Body of pancreas (tissue), 4 donors: Measurements from ENCODE around the gene CTTNBP2NL.

Source experiments
- POLR2A ChIP-seq, 3 donors: fragments of 450-650 bp; IDR thresholded peaks; one replicate each; pipeline ENCODE4 v1.6.1; 2016; ENCODE audit warnings: antibody characterized with exemption in 3 of 3, mild to moderate bottlenecking in 2 of 3
- TF ChIP-seq, protein P1 (sequence below), 7 experiments: fragments of 450-650 bp in 4 of 7; fragments of 200-600 bp in 3 of 7; sonication (generic) in 3 of 7; IDR thresholded peaks; one replicate each; pipeline ENCODE4 v1.5.1; 2016 to 2019; ENCODE audit warnings: antibody characterized with exemption in 7 of 7

DNA sequence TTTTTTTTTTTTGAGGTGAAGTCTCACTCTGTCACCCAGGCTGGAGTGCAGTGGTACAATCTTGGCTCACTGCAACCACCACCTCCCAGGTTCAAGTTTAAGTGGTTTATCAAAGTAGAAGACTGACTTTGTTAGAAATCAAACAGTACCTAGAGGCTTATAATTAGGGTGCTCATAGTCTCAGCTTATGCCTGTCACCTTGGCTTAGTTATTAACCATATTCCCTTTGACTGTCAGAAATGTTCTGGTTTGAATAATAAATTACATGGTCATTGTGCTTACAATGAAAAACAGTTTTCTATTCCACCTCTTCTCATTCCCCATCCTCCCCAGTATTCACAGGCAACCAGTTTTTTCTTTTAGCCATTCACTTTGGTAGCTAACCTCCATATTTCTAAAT lies 54.8 kb downstream of the CTTNBP2NL start:
- TF ChIP-seq, protein P1, sequence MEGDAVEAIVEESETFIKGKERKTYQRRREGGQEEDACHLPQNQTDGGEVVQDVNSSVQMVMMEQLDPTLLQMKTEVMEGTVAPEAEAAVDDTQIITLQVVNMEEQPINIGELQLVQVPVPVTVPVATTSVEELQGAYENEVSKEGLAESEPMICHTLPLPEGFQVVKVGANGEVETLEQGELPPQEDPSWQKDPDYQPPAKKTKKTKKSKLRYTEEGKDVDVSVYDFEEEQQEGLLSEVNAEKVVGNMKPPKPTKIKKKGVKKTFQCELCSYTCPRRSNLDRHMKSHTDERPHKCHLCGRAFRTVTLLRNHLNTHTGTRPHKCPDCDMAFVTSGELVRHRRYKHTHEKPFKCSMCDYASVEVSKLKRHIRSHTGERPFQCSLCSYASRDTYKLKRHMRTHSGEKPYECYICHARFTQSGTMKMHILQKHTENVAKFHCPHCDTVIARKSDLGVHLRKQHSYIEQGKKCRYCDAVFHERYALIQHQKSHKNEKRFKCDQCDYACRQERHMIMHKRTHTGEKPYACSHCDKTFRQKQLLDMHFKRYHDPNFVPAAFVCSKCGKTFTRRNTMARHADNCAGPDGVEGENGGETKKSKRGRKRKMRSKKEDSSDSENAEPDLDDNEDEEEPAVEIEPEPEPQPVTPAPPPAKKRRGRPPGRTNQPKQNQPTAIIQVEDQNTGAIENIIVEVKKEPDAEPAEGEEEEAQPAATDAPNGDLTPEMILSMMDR (IDR thresholded peaks at IDR 0.05): no peak
- TF ChIP-seq POLR2A (IDR thresholded peaks at IDR 0.05): no peak
